NCI-H2196 (cell line): ENCODE data around the gene GSG1L.

Source experiments
- DNase-seq: peaks from one replicate; lab custom pipeline; 2025; ENCODE audit not compliant: unreplicated experiment; lab: John Stamatoyannopoulos, UW

The GSG1L gene

DNA sequence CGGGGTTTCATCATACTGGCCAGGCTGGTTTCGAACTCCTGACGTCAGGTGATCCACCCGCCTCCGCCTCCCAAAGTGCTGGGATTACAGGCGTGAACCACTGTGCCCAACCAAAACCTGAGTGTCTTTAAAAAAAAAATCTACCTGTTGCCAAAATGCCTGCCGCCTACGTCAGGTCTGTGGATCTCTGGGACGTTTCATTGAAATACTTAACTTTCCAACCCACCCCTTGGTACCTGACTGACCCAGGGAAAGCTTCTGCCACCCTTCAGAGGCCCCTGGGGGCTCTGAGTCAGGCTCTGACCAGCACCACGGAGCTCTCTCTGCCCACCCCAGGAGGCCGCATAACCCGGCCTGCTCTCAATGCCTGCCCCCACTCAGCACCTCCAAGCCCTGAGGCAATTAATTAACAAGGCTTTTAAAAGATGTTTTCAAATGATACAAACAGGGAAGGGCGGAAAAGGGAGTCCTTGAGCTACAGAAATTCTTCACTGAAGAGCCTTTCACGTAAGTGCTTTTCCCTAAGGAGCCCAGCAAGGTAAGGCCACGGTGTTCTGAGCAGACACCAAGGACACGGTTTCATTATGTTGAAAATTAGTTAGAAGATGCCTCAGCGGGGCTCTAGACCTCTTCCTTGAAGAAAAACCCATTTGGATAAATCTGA, 29.3 kb upstream of the GSG1L start:
- no peak for DNase-seq

DNA sequence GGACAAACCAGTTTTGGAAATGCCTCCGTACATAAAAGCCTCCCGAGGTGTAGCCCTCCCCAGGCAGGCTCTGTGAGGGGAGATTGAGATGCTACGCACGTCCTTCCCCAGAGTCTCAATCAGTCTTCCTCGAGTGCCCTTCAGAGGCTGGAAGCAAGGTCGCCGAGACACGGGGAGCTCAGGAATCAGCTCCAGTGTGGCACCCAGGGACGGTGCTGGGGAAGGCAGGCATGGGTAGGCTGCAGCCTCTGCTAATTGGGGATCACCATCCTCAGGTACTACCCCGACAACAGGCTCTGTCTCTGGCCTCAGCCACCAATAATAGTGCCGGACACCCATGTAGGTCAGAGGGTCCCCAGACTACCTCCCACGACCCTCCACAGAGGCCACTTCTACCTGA, 28.1 kb upstream of the GSG1L start:
- no peak for DNase-seq

DNA sequence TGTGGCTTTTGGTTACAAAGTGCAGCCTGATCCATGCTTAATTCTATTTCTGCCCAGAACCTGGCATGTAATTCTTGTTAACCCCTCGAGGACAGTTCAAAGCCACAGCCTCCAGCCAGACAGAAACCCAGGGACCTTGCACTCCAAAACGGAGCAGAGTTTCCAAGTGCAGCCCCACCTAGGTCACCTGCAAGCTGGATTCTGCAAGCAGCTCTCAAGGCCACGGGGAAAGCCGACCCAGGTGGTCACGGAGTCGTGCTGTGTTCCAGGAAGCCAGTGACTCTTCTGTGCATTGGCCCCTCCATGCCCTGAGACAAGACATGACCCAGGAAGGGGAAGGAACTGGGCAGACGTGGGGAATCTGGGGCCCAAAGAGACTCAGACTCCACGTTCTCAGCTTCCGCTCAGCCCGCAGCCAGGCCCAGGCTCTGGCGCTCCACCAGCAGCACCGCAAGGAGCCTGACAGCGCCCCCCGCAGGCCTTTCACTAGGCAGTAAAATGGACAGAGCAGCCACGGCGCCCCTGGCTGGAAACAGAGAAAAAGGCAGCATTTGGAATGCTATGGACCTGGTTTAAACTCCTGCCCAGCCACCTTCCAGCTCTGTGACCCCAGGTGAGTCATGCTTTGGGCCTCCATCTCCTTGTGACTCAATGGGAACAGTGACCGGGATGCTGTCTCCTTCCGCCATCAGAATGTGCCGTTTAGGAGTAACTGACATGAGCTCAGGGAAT, 27.3 kb upstream of the GSG1L start:
- no peak for DNase-seq

DNA sequence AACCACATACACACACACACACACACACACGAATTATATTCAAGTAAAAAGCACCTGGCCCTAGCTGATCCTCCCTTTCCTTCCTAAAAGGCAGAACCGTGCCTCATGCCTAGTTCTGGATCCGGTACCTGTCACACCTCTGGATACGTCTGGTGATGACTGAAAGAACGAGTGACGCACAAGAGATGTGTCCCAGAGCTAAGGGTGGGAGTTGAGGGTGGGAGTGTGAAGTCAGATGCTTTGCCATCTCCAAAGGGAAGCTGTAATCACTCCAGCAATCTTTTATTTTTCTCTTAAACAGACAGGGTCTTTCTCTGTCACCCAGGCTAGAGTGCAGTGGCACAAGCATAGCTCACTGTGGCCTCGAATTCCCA, 26.5 kb upstream of the GSG1L start:
- no peak for DNase-seq

DNA sequence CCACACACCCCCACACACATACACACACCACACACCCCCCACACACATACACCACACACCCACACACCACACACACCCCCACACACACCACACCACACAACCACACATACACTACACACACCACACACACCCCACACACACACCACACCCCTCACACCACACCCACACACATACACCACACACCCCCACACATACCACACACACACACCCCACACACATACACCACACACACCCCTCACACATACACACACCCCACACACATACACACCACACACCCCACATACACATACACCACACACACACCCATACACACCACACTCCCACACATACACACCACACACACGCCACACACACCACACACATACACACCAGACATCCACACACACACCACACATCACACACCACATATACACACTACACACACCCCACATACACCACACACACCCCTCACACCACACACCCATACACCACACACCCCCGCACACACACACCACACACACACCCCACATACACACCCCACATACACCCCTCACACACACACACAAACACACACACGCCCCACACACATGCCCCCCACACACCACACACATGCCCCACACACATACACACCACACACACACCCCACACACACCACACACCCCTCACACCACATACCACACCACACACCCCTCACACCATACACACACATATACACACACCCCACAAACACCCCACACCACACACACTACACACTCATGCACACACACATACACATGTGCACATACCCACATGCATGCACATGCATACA, 25.9 kb upstream of the GSG1L start:
- DNase-seq = no peak

DNA sequence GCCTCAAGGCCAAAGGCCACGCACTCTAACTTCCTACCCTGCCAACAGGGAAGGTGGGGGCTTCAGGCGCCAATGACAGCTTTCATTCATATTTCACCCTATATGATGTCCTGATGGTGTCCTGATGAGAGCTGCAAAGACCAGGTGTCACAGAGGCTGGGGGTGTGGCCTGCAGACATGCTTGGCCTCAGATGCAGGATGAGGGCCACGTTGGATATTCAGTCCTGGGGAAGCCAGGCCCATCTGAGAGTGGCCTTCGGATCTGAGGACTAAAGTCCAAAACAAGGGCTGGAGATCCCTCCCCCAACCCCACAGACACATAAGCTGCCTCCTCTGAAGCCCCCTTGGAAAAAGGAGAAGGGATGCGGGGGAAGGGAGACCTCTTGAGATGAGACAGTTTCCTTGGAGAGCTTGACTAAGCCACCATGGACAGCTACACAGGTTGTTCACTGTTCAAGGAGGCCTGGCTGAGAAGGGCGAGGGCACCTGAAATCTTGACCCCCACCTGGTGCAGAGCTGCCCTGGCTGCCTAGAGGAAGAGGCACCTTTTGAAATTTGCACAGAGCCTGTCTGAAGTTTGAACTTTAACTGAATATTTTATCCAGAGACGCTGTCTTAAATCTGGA, 24.3 kb upstream of the GSG1L start:
- no peak for DNase-seq

DNA sequence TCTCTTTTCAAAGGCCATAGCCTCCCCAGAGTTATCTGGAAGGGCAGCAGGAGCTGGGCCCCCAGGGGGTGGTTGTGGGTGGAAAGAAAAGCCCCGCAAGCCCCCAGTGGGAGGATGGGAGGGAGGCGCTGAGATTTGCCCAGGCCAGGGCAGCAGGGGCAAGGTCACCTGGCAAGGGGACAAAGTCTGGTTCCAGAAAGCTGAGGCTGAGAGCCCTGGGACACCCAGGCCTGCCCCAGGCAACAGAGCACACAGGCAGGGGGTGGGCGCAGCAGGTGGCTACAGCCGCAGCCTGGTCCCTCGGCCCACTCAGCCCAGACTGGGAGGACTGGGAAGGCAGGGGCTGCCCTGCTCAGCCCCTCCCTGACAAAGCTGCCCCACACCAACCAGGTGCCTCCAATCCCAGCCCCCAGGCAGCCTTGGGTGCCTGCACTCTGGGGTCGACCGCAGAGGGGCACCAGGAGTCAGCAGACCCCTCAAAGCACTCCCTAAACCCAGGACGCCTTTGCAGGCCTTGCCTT, 23.7 kb upstream of the GSG1L start:
- DNase-seq = no peak

DNA sequence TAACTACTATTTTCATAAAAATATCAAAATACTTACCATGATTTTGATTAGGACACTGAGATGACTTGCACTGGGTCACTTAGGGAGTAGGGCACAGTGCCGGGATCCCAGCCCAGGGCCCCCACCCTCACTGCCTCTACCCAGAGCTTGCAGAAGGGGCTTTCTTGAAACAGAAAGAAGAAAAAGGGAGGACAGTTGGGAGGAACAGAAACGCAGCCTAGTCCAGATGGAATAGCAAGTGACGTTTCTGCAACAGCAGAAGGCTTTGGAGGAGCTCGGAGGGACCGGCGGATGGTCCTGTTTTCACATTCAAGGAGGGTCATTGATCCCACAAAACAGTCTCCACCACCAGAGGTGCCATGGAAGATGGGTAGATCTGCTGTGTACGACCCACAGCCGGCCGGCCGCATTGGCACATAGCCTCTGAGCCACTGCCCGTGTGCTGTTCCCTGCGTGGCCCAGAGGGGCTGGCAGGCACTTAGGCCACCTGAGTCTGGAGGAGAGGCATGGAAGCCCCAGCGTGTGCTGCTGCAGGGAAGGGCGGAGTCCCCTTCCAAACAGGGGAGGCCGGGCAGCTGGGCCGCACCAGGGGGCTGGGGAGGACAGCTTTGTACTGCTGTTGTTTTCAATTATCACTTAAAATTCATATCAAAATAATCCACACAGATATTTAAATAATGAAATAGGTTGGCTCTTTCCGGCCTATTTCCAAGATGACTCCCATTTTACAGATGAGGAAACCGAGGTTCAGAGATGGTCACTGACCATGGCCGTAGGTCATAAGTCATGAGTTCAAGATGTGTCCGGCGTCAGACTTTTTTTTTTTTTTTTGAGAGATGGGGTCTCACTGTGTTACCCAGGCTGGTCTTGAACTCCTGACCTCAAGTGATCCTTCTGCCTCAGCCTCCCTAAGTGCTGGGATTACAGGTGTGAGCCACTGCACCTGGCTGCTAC, 22.9 kb upstream of the GSG1L start:
- DNase-seq = no peak

DNA sequence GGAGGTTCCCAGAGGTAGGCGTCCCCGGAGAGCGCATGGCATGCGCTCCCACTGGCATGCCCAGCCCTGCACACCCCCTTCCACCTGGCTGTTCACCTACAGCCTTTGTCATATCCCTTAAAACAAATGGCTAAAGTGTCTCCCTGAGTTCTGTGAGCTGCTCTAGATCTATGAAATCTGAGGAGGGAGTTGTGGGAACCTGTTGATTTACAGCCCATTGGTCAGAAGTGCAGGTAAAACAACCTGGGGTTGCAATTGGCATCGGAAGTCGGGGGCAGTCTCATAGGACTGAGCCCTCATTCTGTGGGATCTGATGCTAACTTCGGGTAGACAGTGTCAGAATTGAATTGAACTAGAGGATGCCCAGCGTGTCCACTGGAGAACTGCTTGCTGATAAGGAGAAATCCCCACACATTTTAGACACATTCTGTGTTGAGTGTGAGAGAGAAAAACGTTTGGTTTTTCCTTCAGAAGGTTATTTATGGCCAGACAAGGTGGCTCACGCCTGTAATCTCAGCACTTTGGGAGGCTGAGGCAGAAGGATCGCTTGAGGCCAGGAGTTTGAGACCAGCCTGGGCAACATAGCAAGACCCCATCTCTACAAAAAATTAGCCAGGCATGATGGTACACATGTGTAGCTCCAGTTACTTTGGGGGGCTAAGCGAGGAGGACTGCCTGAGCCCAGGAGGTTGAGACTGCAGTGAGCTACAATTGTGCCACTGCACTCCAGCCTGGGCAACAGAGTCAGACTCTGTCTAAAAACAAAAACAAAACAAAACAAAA, 22.1 kb upstream of the GSG1L start:
- DNase-seq = no peak

DNA sequence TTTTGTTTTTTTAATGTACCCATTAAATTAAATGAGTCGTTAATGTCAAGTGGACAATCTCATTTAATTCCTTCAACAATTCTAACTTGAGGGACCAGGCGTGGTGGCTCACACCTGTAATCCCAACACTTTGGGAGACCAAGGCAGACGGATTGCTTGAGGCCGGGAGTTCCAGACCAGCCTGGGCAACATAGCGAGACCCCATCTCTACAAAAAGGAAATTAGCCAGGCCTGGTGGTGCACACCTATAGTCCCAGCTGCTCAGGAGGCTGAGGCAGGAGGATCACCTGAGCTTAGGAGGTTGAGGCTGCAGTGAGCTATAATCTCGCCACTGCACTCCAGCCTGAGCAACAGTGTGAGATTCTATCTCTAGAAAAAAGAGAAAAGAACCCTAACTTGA, 20.7 kb upstream of the GSG1L start:
- no peak for DNase-seq

DNA sequence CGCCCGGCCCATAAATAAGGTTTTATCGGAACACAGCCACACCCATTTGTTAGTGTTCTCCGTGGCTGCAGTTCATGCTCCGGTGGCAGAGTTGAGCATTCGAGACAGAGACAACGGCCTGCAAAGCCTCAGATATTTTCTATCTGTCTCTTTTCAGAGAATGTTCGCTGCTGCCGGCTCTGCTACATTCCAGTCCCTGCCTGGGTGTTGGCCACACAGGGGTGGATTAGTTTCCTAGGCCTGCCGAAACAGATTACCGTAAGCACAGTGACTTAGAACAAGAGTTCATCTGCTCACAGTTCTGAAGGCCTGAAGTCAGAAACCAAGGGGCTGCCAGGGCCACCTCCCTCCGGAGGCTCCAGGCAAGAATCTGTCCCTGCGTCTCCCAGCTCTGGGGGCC, 19.1 kb upstream of the GSG1L start:
- no peak for DNase-seq

DNA sequence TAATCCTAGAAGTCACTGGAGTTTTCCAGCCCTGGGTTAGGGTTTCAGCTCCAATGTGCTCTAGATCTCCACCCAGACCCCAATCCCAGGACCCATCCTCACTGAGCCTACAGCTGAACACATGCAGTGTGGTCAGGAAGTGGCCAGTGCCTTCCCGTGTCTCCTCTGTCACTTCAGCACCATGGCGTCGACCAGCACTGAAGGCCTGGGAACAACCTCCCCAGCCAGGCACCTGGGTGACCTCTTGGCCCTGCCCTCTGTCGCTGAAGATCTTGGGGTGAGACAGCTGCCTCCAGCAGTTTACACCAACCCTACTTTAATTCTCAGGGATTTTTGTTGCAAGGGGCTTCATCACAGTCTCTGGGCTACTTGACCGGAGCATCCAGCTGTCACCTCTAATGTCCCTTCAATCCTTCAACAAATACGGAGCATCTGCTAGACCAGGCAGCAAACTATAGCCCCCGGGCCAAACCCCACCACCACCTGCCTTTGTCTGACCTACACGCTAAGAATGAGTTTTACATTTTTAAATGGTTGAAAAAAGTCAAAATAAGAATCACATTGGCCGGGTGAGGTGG, 18.0 kb upstream of the GSG1L start:
- DNase-seq = no peak

DNA sequence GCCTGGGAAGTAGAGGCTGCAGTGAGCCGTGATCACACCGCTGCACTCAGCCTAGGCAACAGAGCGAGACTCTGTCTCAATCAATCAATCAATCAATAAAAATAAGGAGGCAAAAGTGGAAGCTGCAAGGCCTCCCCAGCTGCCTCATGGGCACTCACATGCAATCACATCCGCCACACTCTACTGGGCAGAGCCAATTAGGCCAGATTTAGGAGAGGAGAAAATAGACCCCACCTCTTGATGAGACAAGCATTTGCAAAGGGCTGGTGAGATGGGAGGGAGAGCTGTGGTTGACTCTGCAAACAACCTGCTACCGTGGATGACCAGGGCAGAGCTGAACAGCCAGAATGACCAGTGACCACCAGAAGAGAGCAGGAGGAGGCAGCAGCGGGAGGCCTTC, 14.7 kb upstream of the GSG1L start:
- no peak for DNase-seq

DNA sequence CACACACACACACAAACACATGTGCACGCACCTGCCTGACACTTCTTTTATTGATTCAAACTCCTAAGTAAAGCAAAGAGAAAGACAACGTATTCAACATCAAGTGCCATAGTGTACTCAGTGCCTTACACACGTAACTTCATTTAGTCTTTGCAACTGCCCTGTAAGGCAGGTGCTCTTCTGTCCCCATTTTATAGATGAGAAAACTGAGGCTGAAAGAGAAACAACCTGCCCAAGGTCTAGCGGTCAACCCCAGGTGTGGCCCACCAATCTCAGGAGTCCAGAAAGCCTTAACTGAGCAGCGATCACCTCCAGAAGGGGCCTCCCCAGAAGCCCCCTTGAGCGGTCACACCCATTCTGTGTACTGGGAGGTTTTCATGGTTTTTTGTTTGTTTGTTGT, 10.3 kb upstream of the GSG1L start:
- DNase-seq = no peak

DNA sequence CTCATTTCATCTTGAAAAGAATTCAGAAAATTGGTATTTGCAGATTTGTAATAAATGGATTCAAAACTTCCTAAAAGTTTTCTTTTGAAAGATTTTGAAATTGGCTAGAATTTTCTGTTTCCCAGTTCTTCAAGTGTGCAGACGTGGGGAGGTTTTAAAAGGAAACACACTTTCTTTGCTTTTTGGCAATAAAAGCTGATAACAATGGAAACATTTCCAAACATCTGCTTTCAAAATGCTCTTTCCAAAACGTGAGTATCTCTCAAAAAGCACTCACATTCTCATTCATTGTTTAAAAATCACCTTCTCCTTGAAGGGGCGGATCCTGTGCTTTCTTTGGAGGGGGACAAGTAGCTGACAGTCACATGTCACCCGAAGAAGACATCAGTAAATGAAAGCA, 8.6 kb upstream of the GSG1L start:
- no peak for DNase-seq

DNA sequence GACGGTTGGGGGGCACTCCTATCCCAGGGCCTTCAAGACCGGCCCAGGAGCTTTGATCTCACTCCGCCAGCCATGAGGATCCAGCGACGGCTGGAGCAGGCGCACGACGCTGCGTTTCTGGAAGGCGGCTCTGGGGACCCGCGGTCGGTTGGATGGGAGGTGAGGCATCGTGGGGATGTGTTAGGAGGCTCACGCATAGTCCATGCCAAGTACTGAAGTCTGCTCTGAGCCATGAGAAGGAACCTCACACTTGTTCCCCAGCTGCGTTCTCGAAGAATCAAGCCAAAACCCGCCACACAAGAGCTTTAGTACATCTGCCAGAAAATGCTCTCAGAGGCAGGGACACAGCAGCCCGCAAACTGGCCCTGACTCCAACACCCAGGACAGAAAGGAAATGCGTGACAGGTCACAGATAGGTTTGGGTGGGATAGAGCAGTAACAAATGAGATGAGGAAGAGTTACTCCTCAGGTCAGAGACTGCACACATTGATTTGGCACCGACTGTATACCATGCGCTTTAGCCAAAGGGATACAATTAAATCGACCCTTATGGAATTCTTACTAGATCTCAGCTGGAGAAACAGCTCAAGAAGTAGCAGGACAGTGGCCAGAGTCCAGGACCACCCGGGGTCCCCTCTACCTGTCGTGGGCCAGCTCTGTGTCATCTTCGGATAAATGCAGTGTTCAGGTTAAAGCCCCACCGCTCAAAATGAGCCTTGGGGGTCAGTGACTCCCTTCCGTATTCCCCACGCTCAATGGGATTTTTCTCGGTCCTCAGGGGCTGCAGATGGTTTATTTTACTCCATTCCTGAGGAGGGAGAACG, 6.7 kb upstream of the GSG1L start:
- DNase-seq = no peak

DNA sequence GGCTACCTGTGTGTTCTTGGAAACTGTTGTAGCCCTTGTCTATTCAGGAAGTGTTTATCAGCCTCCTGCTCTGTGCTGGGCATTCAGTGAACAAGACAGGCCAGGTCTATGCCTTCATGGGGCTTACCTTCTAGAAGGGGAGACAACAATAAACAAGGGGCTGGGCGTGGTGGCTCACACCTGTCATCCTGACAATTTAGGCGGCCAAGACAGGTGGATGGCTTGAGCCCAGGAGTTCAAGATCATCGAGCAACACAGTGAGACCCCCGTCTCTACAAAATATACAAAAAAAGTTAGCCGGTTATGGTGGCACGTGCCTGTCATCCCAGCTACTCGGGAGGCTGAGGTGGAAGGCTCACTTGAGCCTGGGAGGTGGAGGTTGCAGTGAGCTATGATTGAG, 5.5 kb upstream of the GSG1L start:
- no peak for DNase-seq

DNA sequence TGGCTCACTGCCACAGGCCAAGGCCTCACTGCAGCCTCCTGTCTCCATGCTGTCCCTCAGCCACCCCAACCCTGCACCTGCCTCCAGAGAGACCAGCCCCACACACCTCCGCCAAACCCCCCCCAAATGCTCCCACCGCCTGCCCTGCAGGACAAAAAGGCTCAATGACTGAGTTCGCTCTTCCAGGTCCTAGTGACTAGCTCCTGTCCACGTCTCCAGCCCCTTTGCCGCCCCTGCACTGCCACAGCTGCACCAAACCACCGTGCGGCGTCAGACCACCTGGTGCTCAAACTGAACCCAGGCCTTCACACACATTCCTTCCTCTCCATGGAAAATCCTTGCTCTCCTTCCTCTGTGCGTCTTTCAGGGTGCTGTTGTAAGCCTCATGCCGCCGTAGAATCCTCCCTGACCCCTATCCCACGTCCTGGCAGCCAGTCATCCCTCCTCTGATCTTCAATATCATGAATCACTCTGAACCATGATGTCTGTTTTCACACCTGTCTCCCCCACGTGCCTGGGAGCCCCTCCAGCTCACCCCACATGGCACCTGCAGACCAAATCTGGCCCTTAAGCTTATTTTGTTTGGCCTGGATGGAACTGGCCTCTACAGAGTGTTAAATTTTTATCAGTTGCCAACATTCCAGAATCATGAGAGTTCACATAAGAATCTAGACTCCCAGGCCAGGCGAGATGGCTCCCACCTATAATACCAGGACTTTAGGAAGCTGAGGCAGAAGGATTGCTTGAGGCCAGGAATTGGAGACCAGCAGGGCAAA, 4.3 kb upstream of the GSG1L start:
- DNase-seq = no peak
